GM23338 (cell line): Measurements from ENCODE around the gene MED27.

Source experiments
- EZH2 ChIP-seq: fragments of 200-600 bp; sonication (generic); IDR thresholded peaks from one replicate; pipeline ENCODE4 v1.8.0; 2017; ENCODE audit warnings: antibody characterized with exemption, mild to moderate bottlenecking, low read depth; ENCODE audit not compliant: unreplicated experiment
- NANOG ChIP-seq: IDR thresholded peaks from 2 replicates; pipeline ENCODE4 v1.6.1; 2016; ENCODE audit warnings: antibody characterized with exemption, borderline replicate concordance
- TF ChIP-seq, protein P1 (sequence below), 2 experiments: fragments of 200-600 bp in 1 of 2; sonication (generic) in 1 of 2; conservative IDR thresholded peaks; 2 replicates each; pipeline versions ENCODE4 v1.5.1 to v1.6.1; 2016 to 2017; ENCODE audit warnings: antibody characterized with exemption in 2 of 2, low read depth in 2 of 2, mild to moderate bottlenecking in 2 of 2, moderate library complexity in 1 of 2
- TF ChIP-seq, protein P2 (sequence below): IDR thresholded peaks from one replicate; pipeline ENCODE4 v1.6.1; 2018; ENCODE audit warnings: antibody characterized with exemption; ENCODE audit not compliant: unreplicated experiment

DNA sequence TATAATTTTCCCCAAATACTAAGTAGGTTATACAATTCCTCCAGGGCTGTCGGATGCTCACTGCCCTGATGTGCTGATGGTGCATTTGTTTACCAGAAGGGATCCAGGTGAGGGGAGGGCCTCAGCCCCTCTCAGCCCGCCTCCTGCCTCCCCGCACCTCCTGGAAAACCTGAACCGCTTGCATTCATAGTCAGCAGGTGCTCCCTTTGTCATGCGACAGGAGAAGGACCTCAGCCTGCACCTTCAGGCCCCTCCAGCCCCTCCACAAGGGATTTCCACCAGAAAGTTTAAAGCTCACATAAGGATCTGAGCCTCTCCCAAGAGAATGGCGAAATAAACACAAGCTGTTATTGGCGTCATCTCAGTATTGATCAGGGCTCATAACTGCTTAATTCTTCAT is 45.7 kb upstream of the MED27 start:
- TF ChIP-seq, protein P1, sequence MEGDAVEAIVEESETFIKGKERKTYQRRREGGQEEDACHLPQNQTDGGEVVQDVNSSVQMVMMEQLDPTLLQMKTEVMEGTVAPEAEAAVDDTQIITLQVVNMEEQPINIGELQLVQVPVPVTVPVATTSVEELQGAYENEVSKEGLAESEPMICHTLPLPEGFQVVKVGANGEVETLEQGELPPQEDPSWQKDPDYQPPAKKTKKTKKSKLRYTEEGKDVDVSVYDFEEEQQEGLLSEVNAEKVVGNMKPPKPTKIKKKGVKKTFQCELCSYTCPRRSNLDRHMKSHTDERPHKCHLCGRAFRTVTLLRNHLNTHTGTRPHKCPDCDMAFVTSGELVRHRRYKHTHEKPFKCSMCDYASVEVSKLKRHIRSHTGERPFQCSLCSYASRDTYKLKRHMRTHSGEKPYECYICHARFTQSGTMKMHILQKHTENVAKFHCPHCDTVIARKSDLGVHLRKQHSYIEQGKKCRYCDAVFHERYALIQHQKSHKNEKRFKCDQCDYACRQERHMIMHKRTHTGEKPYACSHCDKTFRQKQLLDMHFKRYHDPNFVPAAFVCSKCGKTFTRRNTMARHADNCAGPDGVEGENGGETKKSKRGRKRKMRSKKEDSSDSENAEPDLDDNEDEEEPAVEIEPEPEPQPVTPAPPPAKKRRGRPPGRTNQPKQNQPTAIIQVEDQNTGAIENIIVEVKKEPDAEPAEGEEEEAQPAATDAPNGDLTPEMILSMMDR (conservative IDR thresholded peaks at IDR 0.05; ENCODE audit: low read depth in 2 of 2), result no peak
- TF ChIP-seq NANOG (no peak), EZH2 (no peak)
- TF ChIP-seq, protein P2, sequence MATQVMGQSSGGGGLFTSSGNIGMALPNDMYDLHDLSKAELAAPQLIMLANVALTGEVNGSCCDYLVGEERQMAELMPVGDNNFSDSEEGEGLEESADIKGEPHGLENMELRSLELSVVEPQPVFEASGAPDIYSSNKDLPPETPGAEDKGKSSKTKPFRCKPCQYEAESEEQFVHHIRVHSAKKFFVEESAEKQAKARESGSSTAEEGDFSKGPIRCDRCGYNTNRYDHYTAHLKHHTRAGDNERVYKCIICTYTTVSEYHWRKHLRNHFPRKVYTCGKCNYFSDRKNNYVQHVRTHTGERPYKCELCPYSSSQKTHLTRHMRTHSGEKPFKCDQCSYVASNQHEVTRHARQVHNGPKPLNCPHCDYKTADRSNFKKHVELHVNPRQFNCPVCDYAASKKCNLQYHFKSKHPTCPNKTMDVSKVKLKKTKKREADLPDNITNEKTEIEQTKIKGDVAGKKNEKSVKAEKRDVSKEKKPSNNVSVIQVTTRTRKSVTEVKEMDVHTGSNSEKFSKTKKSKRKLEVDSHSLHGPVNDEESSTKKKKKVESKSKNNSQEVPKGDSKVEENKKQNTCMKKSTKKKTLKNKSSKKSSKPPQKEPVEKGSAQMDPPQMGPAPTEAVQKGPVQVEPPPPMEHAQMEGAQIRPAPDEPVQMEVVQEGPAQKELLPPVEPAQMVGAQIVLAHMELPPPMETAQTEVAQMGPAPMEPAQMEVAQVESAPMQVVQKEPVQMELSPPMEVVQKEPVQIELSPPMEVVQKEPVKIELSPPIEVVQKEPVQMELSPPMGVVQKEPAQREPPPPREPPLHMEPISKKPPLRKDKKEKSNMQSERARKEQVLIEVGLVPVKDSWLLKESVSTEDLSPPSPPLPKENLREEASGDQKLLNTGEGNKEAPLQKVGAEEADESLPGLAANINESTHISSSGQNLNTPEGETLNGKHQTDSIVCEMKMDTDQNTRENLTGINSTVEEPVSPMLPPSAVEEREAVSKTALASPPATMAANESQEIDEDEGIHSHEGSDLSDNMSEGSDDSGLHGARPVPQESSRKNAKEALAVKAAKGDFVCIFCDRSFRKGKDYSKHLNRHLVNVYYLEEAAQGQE, result no peak
